OCI-LY7 (cell line): Measurements from ENCODE around the gene LYRM9.

Source experiments
- CTCF ChIP-seq: fragments of 200-600 bp; sonication (generic); conservative IDR thresholded peaks from 2 replicates; pipeline ENCODE4 v1.5.1; 2014; ENCODE audit warnings: mild to moderate bottlenecking, antibody characterized with exemption, low read length, moderate library complexity, mixed read lengths
- EZH2phosphoT487 ChIP-seq: fragments of 200-600 bp; sonication (generic); IDR thresholded peaks from 2 replicates; pipeline ENCODE4 v1.6.1; 2018; ENCODE audit warnings: low read depth, borderline replicate concordance, mild to moderate bottlenecking, mixed run types, antibody characterized with exemption, low read length, moderate library complexity, mixed read lengths

GRCh38 chr17:27895123-27895895 lies 2.1 kb upstream of the LYRM9 start:
- TF ChIP-seq CTCF (no peak), EZH2phosphoT487 (no peak)
